OCI-LY7 (cell line): ENCODE measurements around the gene BRICD5. TPM values are rescaled to one million over a fixed set of nuclear protein-coding genes. Genes with fewer than 3 reads are reported as not detected.
"Not testable (repeated sequence)": the region's sequence is repeated elsewhere in the genome, so short reads cannot be mapped to it uniquely, and the experiment has no call there.

ENCODE experiments used
- Bru-seq: library from RNA; stranded (reverse); fragments of 400-500 nt; gene quantifications from one replicate; lab custom pipeline; 2021; lab: Mats Ljungman, UMichigan
- BruChase-seq, 2 experiments: library from RNA; stranded (reverse); fragments of 400-500 nt; gene quantifications; one replicate each; lab custom pipeline; 2021; lab: Mats Ljungman, UMichigan
- BruUV-seq: library from RNA; stranded (reverse); fragments of 400-500 nt; replicated peaks from 2 replicates; lab custom pipeline; 2021; lab: Mats Ljungman, UMichigan
- CTCF ChIA-PET: fragments of 300-600 bp; sonication (Branson Sonifier 250); formaldehyde crosslinking; loops from one replicate; lab custom pipeline; 2022; ENCODE audit warnings: antibody characterized with exemption; ENCODE audit not compliant: unreplicated experiment; lab: Charles Lee
- POLR2A ChIA-PET: fragments of 300-600 bp; sonication (Branson Sonifier 250); formaldehyde crosslinking; loops from one replicate; lab custom pipeline; 2022; ENCODE audit warnings: antibody characterized with exemption; lab: Charles Lee
- DNase-seq: peaks from one replicate; pipeline ENCODE4 v3.0.0-alpha.2; 2015; ENCODE audit warnings: low spot score
- H2AFZ ChIP-seq: fragments of 200-600 bp; sonication (generic), shearing (Covaris generic); 2 replicates; pipeline ENCODE4 v1.6.1; 2014; ENCODE audit warnings: mild to moderate bottlenecking, antibody characterized with exemption, low read length, moderate library complexity
- H3K27ac ChIP-seq: fragments of 200-600 bp; sonication (generic); 2 replicates; pipeline ENCODE4 v1.5.1; 2014; ENCODE audit warnings: mixed run types, low read depth, mild to moderate bottlenecking, moderate library complexity, low read length, inconsistent platforms; ENCODE audit not compliant: poor library complexity, severe bottlenecking
- H3K36me3 ChIP-seq: fragments of 200-600 bp; sonication (generic); 2 replicates; pipeline ENCODE4 v1.6.1; 2014; ENCODE audit warnings: mild to moderate bottlenecking, antibody characterized with exemption, low read length, moderate library complexity, mixed read lengths; ENCODE audit not compliant: insufficient read depth
- H3K4me1 ChIP-seq: fragments of 200-600 bp; sonication (generic); 2 replicates; pipeline ENCODE4 v1.5.1; 2014; ENCODE audit warnings: mild to moderate bottlenecking, low read length; ENCODE audit not compliant: insufficient read depth, poor library complexity, severe bottlenecking
- H3K4me2 ChIP-seq: fragments of 200-600 bp; sonication (generic); 2 replicates; pipeline ENCODE4 v1.6.1; 2014; ENCODE audit warnings: mild to moderate bottlenecking, low read length
- H3K4me3 ChIP-seq: fragments of 200-600 bp; sonication (generic); 2 replicates; pipeline ENCODE4 v1.5.1; 2014; ENCODE audit warnings: mild to moderate bottlenecking, low read depth, low read length; ENCODE audit not compliant: poor library complexity, severe bottlenecking
- H3K79me2 ChIP-seq: fragments of 200-600 bp; sonication (generic); 2 replicates; pipeline ENCODE4 v1.6.1; 2016; ENCODE audit warnings: low read depth, mild to moderate bottlenecking, low read length, moderate library complexity, mixed read lengths; ENCODE audit not compliant: insufficient read depth
- H3K9me2 ChIP-seq: fragments of 200-600 bp; sonication (generic); 2 replicates; pipeline ENCODE4 v1.6.1; 2016; ENCODE audit warnings: mild to moderate bottlenecking, low read length, mixed read lengths; ENCODE audit not compliant: insufficient read depth
- H3K9me3 ChIP-seq: fragments of 200-600 bp; sonication (generic); 2 replicates; pipeline ENCODE4 v1.6.1; 2014; ENCODE audit warnings: mild to moderate bottlenecking, mixed run types, low read length, mixed read lengths
- H4K20me1 ChIP-seq: fragments of 200-600 bp; sonication (generic); 2 replicates; pipeline ENCODE4 v1.6.1; 2014; ENCODE audit warnings: mild to moderate bottlenecking, antibody characterized with exemption, low read length, moderate library complexity, mixed read lengths; ENCODE audit not compliant: insufficient read depth
- EZH2phosphoT487 ChIP-seq: fragments of 200-600 bp; sonication (generic); IDR thresholded peaks from 2 replicates; pipeline ENCODE4 v1.6.1; 2018; ENCODE audit warnings: low read depth, borderline replicate concordance, mild to moderate bottlenecking, mixed run types, antibody characterized with exemption, low read length, moderate library complexity, mixed read lengths
- intact Hi-C: fragments of 100-400 bp; cut with micrococcal nuclease; formaldehyde crosslinking; loops from one replicate; pipeline ENCODE4 v1.10.0; 2022; ENCODE audit not compliant: unreplicated experiment
- long read RNA-seq: library from polyadenylated mRNA; stranded (forward); transcript quantifications from one replicate; pipeline ENCODE4 v2.0.0, GENCODE V29; 2022
- total RNA-seq, 2 experiments: library from RNA; depleted of rRNA in 1 of 2; stranded (reverse); fragments of >200 nt in 1 of 2; shearing (Covaris generic) in 1 of 2; gene quantifications; 2 replicates each; pipeline ENCODE4 v1.2.3, GENCODE V29; 2014 to 2022
- TF ChIP-seq, protein P1 (sequence below): fragments of 200-600 bp; sonication (generic); conservative IDR thresholded peaks from 2 replicates; pipeline ENCODE4 v1.5.1; 2014; ENCODE audit warnings: mild to moderate bottlenecking, antibody characterized with exemption, low read length, moderate library complexity, mixed read lengths

BRICD5 gene
- total RNA-seq (2014; rRNA removed; shearing (Covaris generic)) (15.8 and 30.4 TPM in 2 replicates), total RNA-seq (2022) (31.7 and 36.6 TPM in 2 replicates), Bru-seq, nascent RNA (percentile 53 among the genes with signal in this experiment), BruChase-seq, experiment 1, labeled RNA remaining after a 6-hour chase (percentile 75 among the genes with signal in this experiment), BruChase-seq, experiment 2, labeled RNA remaining after a 2-hour chase (percentile 67 among the genes with signal in this experiment)
- long read RNA-seq, partial matches to known transcripts: 21 of 51 reads
- long read RNA-seq, other reads (novel, unspliced or antisense): 30 of 51 reads

DNA sequence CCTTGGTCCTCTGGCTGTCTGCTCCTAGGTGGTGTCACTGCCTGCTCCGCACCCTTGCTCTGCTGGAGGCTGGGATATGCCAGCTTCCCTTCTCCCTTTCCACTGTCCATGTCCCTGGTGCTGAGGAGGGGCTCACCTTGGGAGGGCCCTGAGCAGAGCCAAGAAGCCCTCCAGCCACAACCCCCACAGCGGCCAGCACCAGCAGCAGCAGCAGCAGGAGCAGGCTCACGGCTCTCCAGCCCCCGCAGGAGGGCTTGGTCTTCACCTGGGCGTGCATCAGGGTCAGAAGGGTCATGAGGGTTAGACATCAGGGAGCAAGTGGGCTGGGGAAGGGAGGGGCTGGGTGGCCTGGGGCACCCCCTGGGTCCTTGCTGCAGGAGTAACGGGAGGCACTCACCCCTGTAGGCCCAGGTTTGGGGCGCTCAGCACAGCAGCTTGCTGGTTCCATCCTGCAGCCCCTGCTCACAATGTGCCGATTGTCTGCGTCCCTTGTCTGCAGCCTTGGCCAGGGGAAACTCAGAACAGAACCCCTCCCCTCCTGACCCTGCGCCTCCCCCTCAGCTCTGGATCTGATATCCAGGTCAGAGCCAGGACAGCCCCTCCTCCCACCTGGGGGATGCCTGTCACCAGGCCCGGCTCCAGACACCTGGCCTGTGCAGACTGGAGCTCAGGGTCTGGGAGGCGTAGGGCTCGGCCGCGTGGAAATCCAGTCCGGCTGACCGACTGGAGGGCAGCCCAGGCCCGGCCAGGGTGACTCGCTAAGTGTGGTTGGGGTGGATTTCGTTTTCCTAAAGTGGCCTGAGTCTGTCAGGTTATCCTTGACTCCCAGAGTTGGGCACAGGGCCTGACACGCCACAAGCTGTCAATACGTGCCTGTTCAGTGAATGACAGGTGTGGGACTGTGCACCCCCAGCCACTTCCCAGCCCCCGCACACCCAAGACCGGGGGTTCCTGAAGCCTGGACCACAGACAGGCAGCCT lies at the start of gene BRICD5:
BRICD5 (minus strand) TSS at position 478 of the 980 bp plus-strand sequence; CDS start at position 448, 30 bp downstream.
- POLR2A ChIA-PET: no interaction called here

DNA sequence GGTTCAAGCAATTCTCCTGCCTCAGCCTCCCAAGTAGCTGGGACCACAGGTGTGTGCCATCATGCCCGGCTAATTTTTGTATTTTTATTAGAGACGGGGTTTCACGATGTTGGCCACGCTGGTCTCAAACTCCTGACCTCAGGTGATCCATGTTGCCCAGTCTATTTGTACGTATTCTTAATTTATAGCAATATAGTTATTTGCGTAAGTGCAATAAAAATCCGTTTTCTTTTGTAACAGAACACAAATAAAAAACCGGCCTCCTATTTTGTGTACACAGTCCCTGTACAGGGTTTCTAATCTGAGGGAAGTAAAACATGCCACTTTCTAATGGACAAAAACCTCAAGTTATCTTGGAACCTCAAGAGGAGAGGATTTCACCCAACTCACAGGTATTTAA lies 49.6 kb upstream of the BRICD5 start:
- H3K9me3 ChIP-seq: no peaks in the 10 kb centered on the region
- H3K27ac ChIP-seq: no peak overlapping the region
- TF ChIP-seq, protein P1, sequence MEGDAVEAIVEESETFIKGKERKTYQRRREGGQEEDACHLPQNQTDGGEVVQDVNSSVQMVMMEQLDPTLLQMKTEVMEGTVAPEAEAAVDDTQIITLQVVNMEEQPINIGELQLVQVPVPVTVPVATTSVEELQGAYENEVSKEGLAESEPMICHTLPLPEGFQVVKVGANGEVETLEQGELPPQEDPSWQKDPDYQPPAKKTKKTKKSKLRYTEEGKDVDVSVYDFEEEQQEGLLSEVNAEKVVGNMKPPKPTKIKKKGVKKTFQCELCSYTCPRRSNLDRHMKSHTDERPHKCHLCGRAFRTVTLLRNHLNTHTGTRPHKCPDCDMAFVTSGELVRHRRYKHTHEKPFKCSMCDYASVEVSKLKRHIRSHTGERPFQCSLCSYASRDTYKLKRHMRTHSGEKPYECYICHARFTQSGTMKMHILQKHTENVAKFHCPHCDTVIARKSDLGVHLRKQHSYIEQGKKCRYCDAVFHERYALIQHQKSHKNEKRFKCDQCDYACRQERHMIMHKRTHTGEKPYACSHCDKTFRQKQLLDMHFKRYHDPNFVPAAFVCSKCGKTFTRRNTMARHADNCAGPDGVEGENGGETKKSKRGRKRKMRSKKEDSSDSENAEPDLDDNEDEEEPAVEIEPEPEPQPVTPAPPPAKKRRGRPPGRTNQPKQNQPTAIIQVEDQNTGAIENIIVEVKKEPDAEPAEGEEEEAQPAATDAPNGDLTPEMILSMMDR: no peak
- no peak for TF ChIP-seq EZH2phosphoT487
- ChIA-PET POLR2A (no interaction called here), CTCF (no interaction called here)
- BruUV-seq: no TSS peak
- no peak for DNase-seq
- H3K36me3 ChIP-seq: peaks cover 100% of the 10 kb centered on the region
- peaks cover 21% of the 10 kb centered on the region for H4K20me1 ChIP-seq
- intact Hi-C loops: no loop called here
- H3K4me2 ChIP-seq: no peak overlapping the region
- H3K4me3 ChIP-seq: no peak overlapping the region
- H3K4me1 ChIP-seq: peaks cover 4% of the 10 kb centered on the region
- H3K9me2 ChIP-seq: no peaks in the 10 kb centered on the region
- H3K79me2 ChIP-seq: peaks cover 57% of the 10 kb centered on the region
- no peak overlapping the region for H2AFZ ChIP-seq

More for the DNA sequence above, at the start of gene BRICD5:
- Histone ChIP-seq H3K36me3 (peaks cover 46% of the 10 kb centered on the region), H3K27ac (no peak within 1 kb of the TSS), H3K9me3 (no peaks in the 10 kb centered on the region), H3K9me2 (no peaks in the 10 kb centered on the region), H4K20me1 (peaks cover 13% of the 10 kb centered on the region; the same call in 1 of the 2 replicates), H3K4me1 (peaks cover 26% of the 10 kb centered on the region), H2AFZ (no peak within 1 kb of the TSS), H3K4me2 (peak within 1 kb of the TSS; percentile 78; the same call in 1 of the 2 replicates), H3K79me2 (peaks cover 30% of the 10 kb centered on the region; the same call in 1 of the 2 replicates), H3K4me3 (no peak within 1 kb of the TSS)
- CTCF ChIA-PET: no interaction called here
- intact Hi-C loops: no loop called here
- TF ChIP-seq EZH2phosphoT487: no peak
- TF ChIP-seq, protein P1: no peak
- DNase-seq: no peak
- no TSS peak for BruUV-seq

DNA sequence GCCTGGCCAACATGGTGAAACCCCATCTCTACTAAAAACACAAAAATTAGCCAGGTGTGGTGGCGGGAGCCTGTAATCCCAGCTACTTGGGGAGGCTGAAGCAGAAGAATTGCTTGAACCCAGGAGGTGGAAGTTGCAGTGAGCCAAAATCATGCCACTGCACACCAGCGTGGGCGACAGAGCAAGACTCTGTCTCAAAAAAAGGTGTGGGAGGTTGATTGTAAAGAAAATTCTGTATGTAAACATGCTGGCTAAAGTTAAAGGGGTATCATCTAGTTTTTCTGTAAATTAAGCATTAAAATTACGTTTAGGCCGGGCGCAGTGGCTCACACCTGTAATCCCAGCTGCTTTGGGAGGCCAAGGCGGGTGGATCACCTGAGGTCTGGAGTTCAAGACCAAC lies 47.9 kb upstream of the BRICD5 start:
- intact Hi-C loops, CTCF ChIA-PET, H3K4me1 ChIP-seq, H3K4me3 ChIP-seq, H3K4me2 ChIP-seq, H3K27ac ChIP-seq, BruUV-seq, H4K20me1 ChIP-seq, H3K9me2 ChIP-seq, H3K9me3 ChIP-seq, DNase-seq, H2AFZ ChIP-seq: not testable (repeated sequence)
- peaks cover 40% of the 10 kb centered on the region for H3K79me2 ChIP-seq
- peaks cover 100% of the 10 kb centered on the region for H3K36me3 ChIP-seq
- POLR2A ChIA-PET: interaction anchor here (0.7 kb wide), 1 partner anchor 398 kb away, joined by 3 read pairs; no protein-coding TSS in a partner anchor
